HCT116 (cell line): ENCODE results near the gene ARL5A.

ENCODE experiments used
- EZH2 ChIP-seq: fragments of 200-600 bp; sonication (generic); IDR thresholded peaks from 2 replicates; pipeline ENCODE4 v1.6.1; 2017; ENCODE audit warnings: antibody characterized with exemption, mixed run types
- POLR2AphosphoS5 ChIP-seq: IDR thresholded peaks from 2 replicates; pipeline ENCODE4 v1.6.1; 2011; ENCODE audit warnings: mild to moderate bottlenecking, low read depth, low read length, moderate library complexity
- SP1 ChIP-seq: IDR thresholded peaks from 2 replicates; pipeline ENCODE4 v1.6.1; 2012; ENCODE audit warnings: low read depth

DNA sequence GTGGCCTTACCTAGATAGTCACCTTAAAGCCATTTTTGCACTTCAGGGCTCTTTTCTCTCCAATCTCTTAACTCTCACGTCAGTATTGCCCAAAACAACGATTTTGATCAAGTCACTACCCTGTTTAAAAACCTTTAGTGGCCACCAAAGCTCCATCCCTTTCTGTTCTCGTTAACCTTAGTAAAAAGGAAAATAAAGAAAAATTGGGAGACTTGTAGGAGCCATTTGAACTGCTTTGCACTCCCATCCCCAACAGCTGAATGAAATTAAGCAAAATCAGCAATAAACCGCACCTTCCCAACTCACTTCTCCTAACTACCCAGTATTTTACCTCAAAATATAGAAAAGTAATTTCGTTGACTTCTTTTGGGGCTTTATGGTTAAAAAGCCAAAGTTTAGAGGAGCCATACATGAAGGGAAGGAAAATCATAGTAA lies 686 bp upstream of the ARL5A start:
- TF ChIP-seq SP1 = no peak; the same call in 1 of the 2 replicates
- TF ChIP-seq POLR2AphosphoS5 = no peak
- no peak for TF ChIP-seq EZH2
